Lower lobe of right lung (tissue), 2 donors: ENCODE results near the gene DUSP5. TPM values are rescaled to one million over a fixed set of nuclear protein-coding genes. Genes with fewer than 3 reads are reported as not detected.

Experiments
- ATAC-seq, 2 donors: fragments of 200-7000 bp; cut with Tn5 transposase; one replicate each; pipeline ENCODE4 v1.9.1; 2020 to 2022; ENCODE audit warnings: mild to moderate bottlenecking in 2 of 2, moderate library complexity in 2 of 2
- DNase-seq: peaks from one replicate; pipeline ENCODE4 v3.0.0-alpha.2; 2020
- H3K27ac ChIP-seq: fragments of 200-600 bp; one replicate; pipeline ENCODE4 v1.8.0; 2022
- H3K27me3 ChIP-seq: fragments of 200-600 bp; one replicate; pipeline ENCODE4 v1.8.0; 2022; ENCODE audit warnings: low read depth
- H3K36me3 ChIP-seq: fragments of 200-600 bp; one replicate; pipeline ENCODE4 v1.8.0; 2022; ENCODE audit warnings: mild to moderate bottlenecking
- H3K4me1 ChIP-seq: fragments of 200-600 bp; one replicate; pipeline ENCODE4 v1.8.0; 2022
- H3K4me3 ChIP-seq: fragments of 200-600 bp; one replicate; pipeline ENCODE4 v1.8.0; 2022; ENCODE audit warnings: mild to moderate bottlenecking
- H3K9me3 ChIP-seq: fragments of 200-600 bp; one replicate; pipeline ENCODE4 v1.8.0; 2022
- intact Hi-C: fragments of 100-400 bp; cut with DNase I; formaldehyde crosslinking; loops from one replicate; pipeline ENCODE4 v1.11.0; 2022
- total RNA-seq: library from RNA; stranded (reverse); fragmentation: NEBNext Ultra II Directional; extraction: Animal tissue kit (Norgen Biotek cat#: 25700); gene quantifications from one replicate; pipeline ENCODE4 v1.2.1, GENCODE V29; 2021
- TF ChIP-seq, protein P1 (sequence below): fragments of 200-600 bp; IDR thresholded peaks from one replicate; pipeline ENCODE4 v1.8.0; 2022; ENCODE audit warnings: antibody characterized with exemption, mild to moderate bottlenecking
- donor health status: DM: no; HTN: yes; CAD: no; lungs with severe emphysema.

The DUSP5 gene
- total RNA-seq, 1 donor from 2014 or later, result 8.9 TPM

- Histone ChIP-seq H3K4me3 (no peak overlapping the region), H3K27me3 (no peaks in the 10 kb centered on the region), H3K36me3 (peaks cover 39% of the 10 kb centered on the region), H3K9me3 (no peaks in the 10 kb centered on the region), H3K4me1 (peaks cover 23% of the 10 kb centered on the region), H3K27ac (no peak overlapping the region)
- TF ChIP-seq, protein P1, sequence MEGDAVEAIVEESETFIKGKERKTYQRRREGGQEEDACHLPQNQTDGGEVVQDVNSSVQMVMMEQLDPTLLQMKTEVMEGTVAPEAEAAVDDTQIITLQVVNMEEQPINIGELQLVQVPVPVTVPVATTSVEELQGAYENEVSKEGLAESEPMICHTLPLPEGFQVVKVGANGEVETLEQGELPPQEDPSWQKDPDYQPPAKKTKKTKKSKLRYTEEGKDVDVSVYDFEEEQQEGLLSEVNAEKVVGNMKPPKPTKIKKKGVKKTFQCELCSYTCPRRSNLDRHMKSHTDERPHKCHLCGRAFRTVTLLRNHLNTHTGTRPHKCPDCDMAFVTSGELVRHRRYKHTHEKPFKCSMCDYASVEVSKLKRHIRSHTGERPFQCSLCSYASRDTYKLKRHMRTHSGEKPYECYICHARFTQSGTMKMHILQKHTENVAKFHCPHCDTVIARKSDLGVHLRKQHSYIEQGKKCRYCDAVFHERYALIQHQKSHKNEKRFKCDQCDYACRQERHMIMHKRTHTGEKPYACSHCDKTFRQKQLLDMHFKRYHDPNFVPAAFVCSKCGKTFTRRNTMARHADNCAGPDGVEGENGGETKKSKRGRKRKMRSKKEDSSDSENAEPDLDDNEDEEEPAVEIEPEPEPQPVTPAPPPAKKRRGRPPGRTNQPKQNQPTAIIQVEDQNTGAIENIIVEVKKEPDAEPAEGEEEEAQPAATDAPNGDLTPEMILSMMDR, result no peak
- DNase-seq (no peak), ATAC-seq (no peak)
- intact Hi-C loops, result no loop called here
Observed at GRCh38 chr10:110510730-110511129, 13.0 kb downstream of the DUSP5 start.

DNA sequence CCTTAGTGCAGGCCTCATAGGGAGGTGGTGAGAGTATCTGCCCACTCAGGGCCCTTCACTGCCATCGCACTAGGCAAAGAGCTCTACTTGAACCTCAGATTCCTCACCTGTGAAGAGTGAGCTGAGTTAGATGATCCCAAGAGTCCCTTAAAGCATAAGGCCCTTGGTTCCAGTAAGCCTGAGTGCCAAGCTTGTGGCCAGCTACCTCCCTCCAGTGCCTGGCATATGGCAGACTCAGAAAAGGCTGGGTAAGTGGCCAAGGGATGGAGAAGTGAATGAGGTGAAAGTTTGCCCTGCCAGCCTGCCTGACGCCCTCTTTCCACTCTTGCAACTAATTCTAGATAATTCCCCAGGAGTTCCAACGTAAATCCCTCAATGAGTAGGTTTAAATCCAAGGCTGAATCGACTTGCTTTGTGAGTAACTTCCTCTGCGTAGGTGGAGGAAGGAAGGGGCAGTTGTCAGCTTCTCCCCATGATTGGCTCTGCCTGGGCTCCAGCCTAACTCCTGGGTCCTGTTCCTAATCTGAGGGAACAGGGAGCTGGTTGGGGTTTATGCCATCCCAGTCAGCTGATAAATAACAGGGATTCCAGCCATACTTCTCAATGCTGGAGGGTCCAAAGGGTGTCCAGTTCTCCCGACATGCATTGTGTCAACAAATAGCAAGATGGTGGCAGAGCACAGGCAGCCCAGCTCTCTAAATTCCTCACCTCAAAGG lies 14.2 kb downstream of the DUSP5 start:
- Histone ChIP-seq H3K27ac (no peak overlapping the region), H3K9me3 (no peaks in the 10 kb centered on the region), H3K36me3 (peaks cover 37% of the 10 kb centered on the region), H3K4me3 (no peak overlapping the region), H3K4me1 (peaks cover 14% of the 10 kb centered on the region), H3K27me3 (no peaks in the 10 kb centered on the region)
- TF ChIP-seq, protein P1, result no peak
- intact Hi-C loops, result no loop called here
- no peak for DNase-seq
- no peak for ATAC-seq

- Histone ChIP-seq H3K4me3 (no peak overlapping the region), H3K4me1 (peaks cover 7% of the 10 kb centered on the region), H3K27me3 (no peaks in the 10 kb centered on the region), H3K9me3 (no peaks in the 10 kb centered on the region), H3K27ac (no peak overlapping the region), H3K36me3 (peaks cover 30% of the 10 kb centered on the region)
- ATAC-seq (peak; percentile 27 to 37), DNase-seq (no peak)
- TF ChIP-seq, protein P1, result no peak
- intact Hi-C loops, result no loop called here
Observed at GRCh38 chr10:110512461-110513187, 14.9 kb downstream of the DUSP5 start.

DNA sequence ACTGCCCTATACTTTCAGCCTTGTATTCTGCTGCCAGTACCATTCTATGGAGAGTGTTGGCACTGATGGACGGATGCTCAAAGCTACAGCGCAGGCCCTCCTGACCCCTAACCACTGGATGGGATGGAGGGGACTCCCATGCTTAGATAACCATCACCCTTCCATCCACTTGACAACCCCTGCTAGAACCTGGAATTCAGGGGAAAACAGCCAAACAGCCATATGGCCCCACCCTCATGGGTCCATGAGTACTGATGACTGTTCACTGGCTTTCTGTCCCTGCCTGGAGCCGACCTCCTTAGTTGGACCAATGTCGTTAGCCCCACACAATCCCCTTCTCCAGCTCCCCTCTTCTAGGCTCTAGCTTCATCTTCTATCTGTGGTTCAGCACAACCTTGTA lies 16.2 kb downstream of the DUSP5 start:
- H3K27ac ChIP-seq, result no peak overlapping the region
- intact Hi-C loops, result no loop called here
- H3K4me1 ChIP-seq, result no peaks in the 10 kb centered on the region
- H3K27me3 ChIP-seq, result no peaks in the 10 kb centered on the region
- TF ChIP-seq, protein P1, result no peak
- no peak overlapping the region for H3K4me3 ChIP-seq
- DNase-seq (no peak), ATAC-seq (no peak)
- no peaks in the 10 kb centered on the region for H3K9me3 ChIP-seq
- H3K36me3 ChIP-seq, result peaks cover 17% of the 10 kb centered on the region

DNA sequence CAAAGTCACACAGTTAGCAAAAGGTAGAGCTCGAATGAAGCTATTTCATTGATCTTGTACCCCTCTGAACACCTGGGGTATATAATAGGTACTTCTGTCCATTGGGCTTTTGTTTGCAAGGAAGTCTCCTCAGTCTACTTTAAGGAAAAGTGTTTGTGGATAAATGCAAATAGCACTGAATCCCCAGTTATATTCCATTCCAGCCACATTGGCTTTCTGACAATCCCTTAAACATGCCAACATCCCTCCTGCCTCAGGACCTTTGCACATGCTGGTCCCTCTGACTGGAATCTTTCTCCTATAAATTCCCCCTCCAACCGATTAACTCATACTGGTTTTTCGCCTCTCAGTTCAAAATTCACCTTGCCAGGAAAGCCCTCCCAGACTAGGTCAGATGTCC lies 17.1 kb downstream of the DUSP5 start:
- TF ChIP-seq, protein P1, result no peak
- DNase-seq, result no peak

More for the DNA sequence above, 17.1 kb downstream of the DUSP5 start:
- H3K4me3 ChIP-seq, result no peak overlapping the region
- no peaks in the 10 kb centered on the region for H3K9me3 ChIP-seq
- no peak for ATAC-seq
- peaks cover 14% of the 10 kb centered on the region for H3K36me3 ChIP-seq
- no peaks in the 10 kb centered on the region for H3K4me1 ChIP-seq
- no peak overlapping the region for H3K27ac ChIP-seq
- intact Hi-C loops, result no loop called here
- H3K27me3 ChIP-seq, result no peaks in the 10 kb centered on the region
